Fibroblast of the conjunctiva (primary cell): ENCODE measurements around the gene POLR3K.
A peak's percentile ranks its signal among the peaks of the same experiment; 100 is the strongest.

Source experiments
- DNase-seq: peaks from one replicate; pipeline ENCODE4 v3.0.0-alpha.2; 2010; ENCODE audit warnings: low read depth

The POLR3K gene

DNA sequence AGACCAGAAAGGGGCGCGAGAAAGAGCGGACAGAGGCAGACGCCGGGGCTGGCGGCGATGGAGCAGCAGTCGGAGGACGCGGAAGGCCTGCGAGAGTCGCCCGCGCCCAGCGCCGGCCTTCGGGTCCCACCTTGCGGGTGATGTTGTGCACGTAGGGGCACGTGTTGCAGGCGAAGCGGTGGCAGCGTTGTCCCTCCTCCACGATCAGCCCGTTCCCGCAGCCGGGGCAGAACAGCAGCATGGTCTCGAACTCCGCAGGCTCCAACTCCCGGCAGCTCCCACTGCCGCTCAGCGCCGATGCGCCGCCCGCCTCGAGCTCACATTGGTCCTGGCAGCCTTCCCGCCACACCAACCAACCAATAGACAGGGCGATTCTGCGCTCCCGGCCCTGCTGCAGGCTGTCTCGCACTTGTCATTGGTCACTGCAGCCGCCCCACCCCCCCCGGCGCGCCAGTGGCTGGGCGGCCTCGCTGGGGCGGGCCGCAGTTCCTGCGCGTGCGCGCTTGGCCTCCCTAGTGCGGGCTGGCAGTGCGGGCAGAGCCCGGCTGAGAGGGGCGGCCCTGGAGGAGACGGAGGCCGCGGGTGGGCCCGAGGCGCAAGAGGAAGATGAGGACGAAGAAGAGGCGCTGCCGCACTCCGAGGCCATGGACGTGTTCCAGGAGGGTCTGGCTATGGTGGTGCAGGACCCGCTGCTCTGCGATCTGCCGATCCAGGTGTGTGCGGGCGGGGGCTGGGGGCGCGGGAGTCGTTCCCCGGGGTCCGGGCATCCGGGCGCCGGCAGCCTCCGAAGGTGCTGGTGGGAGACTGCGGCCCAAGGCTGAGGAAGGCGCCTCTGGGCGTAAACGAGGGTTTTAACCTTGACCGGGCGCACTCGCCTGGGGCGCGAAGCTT is at the start of gene POLR3K, which contains the start of gene SNRNP25:
TSS of gene POLR3K (minus strand) at position 263 of the 891 bp plus-strand sequence. CDS start at position 241, 22 bp downstream.
TSS of gene SNRNP25 (plus strand) at position 483 of the 891 bp plus-strand sequence. CDS start at position 672, 189 bp downstream.
- DNase-seq: peak; percentile 98

DNA sequence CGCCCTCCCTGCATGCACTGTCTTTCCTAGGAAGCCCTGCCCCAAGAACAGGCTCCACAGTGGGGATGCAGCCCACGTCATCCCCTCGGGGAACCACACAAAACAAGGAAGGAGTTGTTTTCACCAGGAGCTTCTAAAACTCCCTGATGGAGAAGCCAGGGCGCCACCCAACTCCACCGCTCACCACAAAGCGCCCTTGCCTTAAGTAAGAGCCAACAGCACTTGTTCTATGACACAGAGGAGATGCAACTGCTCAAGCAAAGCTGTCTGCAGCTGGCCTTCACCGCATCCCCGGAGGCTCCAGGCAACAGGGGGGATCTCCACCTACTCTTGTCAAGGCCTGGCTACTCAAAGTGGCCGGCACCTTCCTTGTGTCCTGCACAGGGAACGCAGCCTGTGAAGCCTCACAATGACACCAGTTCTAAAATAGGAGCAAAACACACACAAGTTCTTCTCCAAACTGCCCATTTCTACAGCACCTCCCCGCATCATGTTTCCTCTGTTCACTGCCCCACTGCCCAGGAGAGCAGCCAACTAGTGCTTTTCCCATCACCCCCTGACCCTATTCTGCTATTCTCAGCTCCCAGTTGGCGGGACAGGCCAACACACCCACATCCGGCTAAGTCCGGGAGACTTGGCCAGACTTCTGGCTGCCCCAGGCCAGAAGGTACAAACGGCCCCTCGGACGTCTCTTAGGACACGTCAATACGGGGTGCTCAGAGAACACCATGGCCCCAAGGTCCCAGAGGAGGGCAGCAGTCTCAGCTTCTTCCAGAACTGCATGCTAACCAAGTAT is 48.9 kb upstream of the POLR3K start:
- DNase-seq: no peak

DNA sequence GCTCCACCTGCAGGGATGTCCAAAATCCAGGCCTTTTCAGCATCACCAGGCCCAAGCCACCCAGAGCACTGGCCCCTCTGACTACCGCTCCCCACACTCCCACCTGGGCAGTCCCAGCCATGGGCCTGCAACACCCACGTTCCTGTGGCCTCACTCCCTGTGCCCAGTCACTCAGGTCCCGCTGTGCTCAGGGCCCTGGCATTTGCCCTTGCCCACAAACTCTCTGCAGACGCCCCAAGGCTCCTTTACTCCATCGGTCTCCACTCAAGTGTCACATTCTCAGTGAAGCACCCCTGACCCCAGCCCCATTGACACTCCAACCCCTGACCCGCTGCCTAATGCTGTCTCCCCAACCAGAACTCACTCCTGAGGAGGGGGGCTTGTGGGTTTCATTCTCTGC is 48.2 kb upstream of the POLR3K start:
- no peak for DNase-seq

DNA sequence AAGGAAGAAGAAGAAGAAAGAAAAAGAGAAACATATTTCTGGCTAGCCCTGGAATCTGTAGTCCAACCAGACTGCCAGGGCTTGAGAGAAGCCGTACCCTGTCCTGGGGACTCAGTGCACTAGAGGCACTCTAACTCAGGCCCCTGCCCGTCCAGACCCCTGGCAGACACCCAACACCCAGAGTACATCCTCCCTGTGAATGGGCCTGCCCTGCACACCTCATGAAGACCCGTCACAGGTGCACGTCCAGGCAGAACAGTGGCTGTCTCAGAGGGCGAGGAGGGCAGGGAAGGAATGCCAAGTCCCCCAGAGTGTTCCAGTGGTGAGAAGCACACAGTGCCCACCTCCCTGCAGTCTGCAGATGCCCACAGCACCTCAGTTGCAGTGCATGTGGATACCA is 47.6 kb upstream of the POLR3K start:
- no peak for DNase-seq

DNA sequence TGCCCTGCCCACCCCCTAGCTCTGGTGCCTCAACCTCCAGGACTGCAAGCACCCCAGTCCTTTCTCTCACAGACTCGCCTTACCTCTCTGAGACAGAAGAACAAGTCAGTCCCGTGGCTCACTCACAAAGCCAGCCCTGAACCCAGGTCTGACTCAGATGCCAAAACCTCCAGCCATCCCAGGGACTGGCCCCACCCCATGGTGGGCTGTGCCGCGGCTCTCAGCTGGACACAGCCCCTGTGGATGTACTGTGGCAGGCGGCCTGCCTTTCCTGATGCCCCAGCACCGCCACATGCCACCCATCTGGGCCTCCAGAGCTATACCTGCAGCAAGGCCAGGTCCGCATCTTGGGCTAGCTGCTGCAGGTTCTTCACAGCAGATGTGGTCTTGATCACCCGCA is 44.4 kb upstream of the POLR3K start:
- no peak for DNase-seq

DNA sequence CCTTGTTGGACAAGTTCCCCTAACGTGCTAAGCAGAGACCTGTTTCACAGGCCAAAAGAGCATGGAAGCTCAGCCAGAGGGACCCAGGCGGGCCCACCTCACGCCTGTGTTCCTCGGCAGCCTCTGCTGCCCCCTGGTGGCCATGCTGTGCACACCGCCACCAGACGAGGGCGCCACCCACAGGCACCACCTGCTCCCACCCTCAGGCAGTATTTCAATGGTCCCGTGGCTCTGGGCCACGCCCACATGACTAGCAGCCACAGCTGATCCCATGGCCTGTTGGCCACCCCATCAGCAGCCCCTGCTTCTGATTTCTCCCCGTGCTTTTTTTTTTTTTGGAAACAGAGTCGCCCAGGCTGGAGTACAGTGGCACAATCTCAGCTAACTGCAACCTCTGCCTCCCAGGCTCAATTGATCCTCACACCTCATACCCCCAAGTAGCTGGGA is 43.5 kb upstream of the POLR3K start:
- DNase-seq: peak; percentile 77

DNA sequence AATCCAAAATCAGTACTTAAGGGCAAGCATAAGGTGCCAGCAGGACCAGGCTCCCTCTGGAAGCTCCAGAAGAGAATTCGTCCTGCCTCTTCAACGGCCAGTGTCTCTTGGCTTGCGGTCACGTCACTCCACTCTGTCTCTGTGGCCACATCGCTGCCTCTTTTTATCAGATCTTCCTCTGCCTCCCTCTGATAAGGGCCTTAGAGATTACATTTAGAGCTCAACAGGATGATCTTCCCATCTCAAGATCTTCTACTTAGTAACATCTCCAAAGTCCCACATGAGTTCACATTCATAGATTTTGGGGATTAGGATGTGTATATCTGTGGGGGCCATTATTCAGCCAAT is 41.5 kb upstream of the POLR3K start:
- no peak for DNase-seq

DNA sequence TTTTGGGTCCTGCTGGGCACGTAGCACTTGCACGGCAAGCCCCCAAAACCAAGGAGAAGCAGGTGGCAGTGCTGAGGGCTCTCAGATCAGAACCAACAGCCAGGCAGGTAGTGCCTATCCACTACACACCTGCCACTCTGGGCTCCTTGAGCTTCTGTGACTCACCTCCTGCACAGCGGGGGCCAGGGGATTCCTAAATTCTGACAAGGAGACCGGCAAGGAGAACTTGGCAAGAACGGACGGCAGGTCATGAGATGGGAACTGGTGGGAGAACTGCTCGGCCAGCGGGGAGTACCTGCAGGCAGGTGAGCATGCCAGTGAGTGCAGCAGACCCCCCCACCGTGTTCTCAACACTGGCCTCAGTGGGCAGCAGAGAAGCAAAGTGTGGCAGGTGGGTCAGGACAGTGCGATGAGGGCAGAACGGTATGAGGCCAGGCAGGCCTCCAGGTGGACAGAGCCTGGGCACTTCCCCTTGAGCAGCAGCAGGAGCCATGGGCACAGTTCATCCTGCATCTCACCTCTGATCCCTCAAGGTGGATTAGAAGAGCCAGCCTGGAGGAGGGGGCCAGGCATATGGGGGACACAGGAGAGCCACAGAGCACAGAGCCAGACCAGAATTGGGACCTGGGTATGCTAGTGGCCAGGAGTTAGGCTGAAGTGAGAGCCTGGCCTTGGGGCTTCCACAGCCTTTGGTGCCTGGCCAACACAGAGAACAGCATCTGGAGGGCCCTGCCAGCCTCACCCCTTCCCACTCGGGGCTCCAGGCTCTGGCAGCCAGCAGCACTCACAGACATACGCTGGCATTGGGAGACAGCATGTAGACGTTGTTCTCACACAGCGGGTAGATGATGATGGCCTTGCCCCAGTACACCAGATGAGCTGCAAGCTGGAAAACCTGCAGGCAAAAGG is 39.3 kb upstream of the POLR3K start:
- no peak for DNase-seq

DNA sequence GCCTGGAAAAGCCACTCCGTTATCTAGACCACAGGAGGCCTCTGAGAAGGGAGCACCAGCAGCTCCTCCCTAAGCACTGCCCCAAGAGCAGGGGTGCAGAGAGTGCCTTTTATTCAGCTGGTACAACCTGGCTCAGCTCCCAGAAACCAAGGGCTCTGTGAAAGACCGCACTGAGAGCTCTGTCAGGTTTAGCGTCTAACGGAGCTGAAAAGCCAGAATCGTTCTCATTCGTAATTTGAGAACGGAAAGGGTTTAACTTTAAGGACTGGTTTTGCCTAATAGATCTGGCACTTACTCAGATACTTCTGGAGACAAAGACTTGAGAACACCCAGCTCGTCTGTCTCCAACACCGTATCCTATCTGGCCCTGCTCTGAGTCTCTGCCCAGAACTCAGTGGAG is 38.1 kb upstream of the POLR3K start:
- DNase-seq: peak; percentile 54

DNA sequence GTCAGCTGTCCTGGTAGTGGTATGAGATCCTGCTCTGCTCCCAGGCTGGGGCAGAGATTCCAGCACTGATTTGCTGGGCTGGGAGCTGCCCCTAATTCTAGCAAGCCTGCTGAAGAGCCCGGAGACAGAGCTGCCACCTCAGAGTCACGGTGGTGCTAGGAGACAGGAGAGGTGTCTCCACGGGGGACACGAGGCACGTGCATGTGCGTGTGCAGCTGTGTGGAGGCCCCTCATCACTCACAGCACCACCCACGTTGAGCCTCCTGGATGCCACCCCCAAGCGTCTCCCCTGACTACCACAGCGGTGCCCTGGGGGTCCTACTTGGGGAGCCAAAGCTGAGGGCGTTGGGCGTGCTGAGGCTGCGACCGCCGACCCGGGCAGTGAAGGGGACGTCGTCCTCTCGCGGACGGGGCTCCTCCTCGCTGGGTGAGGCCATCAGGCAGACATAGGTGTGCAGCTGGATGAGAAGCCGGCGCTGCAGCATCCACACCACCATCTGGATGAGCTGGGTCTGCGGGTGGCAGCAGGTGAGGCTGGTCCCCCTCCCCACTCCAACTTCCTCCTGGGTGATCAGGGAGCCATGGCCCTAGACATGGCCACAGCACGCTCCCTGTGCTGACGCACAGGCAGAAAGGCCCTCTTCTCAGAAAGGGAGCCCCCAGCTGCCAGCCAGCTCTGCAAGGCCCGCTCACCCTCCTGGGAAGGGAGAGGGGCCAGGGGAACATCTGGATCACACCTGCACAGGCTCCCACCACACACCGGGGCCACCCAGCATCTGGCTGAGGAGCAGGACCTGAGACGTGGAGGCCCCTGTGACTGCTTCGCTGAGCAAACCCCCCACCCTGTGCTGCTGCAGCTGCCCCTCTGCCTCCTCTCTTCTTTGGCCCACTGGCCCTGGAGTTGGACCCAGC is 36.2 kb upstream of the POLR3K start:
- DNase-seq: no peak

DNA sequence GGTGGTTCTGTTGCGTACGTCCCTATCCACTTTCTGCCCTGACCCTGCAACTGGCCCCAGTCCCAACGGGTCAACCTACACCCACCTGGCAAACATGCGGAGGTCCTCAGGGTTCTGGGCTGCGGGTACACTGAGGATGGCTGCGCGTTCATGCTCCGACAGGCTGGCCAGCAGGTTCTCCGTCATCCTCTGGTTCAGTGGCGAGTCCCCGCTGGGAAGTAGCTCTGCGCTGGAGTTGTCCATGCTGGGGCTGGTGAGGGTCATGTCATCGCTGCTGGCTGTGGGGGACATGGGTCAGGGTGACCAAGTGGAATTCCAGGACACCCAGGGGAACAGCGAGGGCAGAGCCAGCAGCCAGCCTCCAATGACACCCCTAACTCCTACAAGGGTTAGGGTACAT is 35.2 kb upstream of the POLR3K start:
- no peak for DNase-seq

DNA sequence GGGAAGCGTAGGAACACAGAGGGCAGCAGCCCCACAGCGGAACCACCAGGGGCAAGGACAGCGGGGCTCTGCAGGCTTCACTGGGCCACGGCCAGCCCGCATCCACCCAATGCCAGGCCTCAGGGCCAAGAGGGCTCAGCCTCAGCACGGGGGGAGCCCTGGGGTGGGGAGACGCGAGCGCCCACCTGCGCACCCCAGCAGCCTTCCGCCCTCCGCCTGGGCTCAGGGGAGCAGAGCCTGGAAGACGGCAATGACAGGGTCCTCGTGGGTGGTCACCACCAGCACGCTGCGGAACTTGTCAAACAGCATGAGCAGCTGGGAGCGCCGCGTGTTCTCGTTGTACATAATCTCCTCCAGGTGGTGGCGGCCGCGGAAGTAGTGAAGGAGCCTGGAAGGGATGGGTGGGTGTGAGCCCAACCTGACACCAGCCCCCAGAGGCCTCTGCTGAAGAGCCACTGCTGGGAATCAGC is 33.1 kb upstream of the POLR3K start:
- DNase-seq: no peak

DNA sequence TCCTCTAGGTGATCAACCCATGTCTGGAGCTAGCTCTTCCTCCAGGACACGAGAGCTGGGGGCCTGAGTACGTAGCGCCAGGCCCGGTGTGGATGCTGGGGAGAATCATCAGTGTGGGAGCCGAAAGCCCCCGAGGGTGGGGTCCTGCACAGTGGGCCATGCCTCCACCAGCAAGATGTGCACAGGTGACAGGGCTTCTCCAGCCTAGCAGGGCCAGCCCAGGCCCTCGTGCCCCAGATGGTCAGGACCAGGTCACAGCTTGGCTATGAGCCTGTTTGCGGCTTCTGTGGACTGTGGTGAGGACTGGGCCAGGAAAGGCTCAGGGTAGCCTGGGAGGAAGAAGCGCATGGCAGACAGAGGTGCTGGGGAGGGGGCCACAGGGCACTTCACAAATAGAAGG is 32.5 kb upstream of the POLR3K start:
- DNase-seq: no peak

DNA sequence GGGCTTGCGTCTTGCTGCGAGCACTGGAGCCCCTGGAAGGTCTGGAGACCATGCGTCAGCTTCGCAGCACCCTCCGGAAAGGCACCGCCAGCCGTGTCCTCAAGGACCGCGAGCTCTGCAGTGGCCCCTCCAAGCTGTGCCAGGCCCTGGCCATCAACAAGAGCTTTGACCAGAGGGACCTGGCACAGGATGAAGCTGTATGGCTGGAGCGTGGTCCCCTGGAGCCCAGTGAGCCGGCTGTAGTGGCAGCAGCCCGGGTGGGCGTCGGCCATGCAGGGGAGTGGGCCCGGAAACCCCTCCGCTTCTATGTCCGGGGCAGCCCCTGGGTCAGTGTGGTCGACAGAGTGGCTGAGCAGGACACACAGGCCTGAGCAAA is 32.0 kb upstream of the POLR3K start:
- no peak for DNase-seq

DNA sequence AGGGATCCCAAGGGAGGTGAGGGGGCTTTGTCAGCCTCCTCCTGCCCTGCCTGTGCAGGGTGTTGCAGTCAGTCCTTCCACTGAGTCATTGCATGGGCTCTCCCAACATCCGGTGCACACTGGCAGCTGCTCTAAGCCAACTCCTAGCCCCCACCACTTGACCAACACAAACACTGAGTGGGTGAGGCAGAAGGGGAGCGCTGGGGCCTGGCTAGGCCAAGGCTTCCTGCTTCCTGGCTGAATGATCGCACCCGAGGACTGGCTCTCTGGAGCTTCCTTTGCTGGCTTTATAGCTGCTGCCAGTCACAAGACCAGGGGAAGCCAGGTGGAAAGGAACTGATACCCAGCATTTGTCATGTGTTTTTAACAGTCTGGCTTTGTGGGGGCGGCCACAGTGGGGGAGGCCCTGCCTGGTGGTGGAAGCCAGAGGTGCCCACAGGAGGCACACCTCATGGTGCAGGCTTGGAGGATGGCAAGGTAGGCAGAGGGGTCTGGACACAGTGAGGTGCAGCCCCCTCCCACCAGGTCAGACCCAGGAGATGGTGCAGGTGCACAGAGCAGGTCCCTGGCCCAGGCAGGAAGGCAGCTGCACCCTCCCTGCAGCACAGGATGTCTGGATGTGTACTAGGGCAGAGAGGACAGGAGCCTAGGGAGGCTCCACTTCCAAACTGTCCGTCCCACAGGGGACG is 31.5 kb upstream of the POLR3K start:
- DNase-seq: peak; percentile 88

DNA sequence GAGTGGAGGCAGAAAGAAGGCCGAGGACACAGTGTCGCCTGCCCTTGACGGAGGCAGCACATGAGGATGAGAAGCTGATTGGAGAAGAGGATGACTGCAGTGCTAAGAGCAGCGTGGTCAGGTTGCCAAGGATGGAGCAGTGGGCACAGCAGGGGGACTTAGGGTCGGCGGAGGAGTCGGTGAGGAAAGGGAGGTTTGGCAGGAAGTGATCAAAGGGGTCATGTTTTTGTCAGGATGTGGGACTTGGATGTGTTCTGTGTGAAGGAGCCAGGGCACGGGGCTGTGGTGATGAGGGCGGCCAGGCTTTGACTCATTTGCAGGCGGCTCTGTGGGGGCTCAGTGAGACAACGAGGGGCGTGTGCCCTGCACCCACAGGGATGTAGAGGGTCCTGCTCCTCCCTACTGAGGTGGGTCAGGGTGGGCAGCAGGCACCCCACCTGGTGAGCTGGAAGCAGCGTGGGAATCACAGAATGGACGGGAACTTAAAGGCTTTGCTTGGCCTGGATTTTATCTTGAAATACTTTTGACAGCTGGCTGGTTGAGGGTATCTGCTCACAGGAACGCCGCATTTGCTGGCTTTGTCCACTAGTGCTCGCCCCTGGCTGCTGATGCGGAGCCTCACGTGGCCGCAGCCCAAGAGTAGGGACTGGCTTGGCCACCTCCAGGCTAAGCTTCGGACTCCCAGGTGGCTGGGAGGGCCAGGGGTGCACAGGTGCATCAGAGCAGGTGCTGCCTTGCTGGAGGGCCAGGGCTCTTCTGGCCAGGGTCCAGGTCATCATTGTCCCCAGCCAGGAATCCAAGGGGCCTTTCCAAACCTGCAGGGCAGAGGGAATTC is 30.6 kb upstream of the POLR3K start:
- DNase-seq: no peak

DNA sequence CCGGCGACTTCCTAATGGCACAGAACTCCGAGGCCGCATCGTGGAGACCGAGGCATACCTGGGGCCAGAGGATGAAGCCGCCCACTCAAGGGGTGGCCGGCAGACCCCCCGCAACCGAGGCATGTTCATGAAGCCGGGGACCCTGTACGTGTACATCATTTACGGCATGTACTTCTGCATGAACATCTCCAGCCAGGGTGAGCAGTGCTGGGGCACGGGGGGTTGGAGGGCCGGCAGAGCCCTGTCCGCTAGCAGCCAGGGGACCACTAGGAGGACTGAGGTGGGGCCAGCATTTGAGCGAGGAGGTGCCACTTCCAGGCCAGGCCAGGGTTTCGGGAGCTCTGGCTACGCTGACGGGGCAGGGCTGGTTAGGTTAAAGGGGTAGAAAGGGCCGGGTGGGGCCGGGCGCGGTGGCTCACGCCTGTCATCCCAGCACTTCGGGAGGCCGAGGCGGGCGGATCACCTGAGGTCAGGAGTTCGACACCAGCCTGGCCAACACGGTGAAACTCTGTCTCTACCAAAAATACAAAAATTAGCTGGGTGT is 29.7 kb upstream of the POLR3K start:
- DNase-seq: no peak

DNA sequence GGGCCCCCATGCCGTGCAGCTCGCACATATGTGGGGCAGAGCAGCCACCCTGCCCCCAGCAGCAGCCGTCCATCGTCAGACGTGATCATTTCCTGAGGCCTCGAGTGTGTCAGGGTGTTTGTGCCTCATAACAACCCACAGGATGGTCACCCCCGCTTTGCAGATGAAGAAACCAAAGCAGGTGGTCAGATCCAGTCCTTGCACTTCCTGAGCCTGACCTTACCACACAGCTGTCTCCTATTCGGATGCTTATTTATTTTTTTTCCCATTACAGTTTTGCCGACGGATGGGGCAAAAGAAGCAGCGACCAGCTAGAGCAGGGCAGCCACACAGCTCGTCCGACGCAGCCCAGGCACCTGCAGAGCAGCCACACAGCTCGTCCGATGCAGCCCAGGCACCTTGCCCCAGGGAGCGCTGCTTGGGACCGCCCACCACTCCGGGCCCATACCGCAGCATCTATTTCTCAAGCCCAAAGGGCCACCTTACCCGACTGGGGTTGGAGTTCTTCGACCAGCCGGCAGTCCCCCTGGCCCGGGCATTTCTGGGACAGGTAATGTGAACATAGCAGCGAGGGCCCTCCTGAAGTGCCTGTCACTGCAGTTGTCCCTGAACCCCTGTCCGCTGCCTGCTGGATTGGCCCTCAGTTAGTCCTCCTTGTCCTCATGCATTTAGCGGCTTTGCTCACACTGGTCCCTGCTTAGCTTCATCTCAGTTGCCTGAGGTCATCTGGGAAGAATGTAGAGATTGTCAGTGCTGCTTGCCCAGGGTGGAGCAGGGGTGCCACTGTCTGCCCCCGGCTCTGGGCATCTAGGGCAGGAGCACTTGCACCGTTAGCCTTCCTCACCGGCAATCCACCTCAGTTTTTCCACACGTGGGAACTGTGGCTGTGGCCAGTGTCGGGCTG is 26.0 kb upstream of the POLR3K start:
- no peak for DNase-seq
